NCI-H446 (cell line): Measurements from ENCODE around the gene SLC22A23.

Source experiments
- DNase-seq, 2 experiments: peaks; one replicate each; lab custom pipeline; 2025; lab: John Stamatoyannopoulos, UW

The SLC22A23 gene

GRCh38 chr6:3405182-3405518, 51.7 kb downstream of the SLC22A23 start:
- DNase-seq, result no peak

GRCh38 chr6:3403238-3404173, 53.3 kb downstream of the SLC22A23 start:
- no peak for DNase-seq

- DNase-seq, result no peak
These were observed 54.3 kb downstream of the SLC22A23 start for GRCh38 chr6:3402310-3403237.

- no peak for DNase-seq
These were observed 56.7 kb downstream of the SLC22A23 start for GRCh38 chr6:3400162-3400561.

- DNase-seq, result no peak
These were observed 57.8 kb downstream of the SLC22A23 start for GRCh38 chr6:3398755-3399696.

GRCh38 chr6:3398165-3398562, 58.7 kb downstream of the SLC22A23 start:
- no peak for DNase-seq

GRCh38 chr6:3397229-3398164, 59.4 kb downstream of the SLC22A23 start:
- no peak for DNase-seq

- no peak for DNase-seq
These were observed 60.2 kb downstream of the SLC22A23 start for GRCh38 chr6:3396503-3397180.

GRCh38 chr6:3394671-3395070, 62.2 kb downstream of the SLC22A23 start:
- DNase-seq, result no peak

GRCh38 chr6:3393836-3394202, 63.0 kb downstream of the SLC22A23 start:
- no peak for DNase-seq

- no peak for DNase-seq
These were observed 63.7 kb downstream of the SLC22A23 start for GRCh38 chr6:3392930-3393835.

GRCh38 chr6:3391902-3392458, 64.9 kb downstream of the SLC22A23 start:
- no peak for DNase-seq

GRCh38 chr6:3390698-3391097, 66.2 kb downstream of the SLC22A23 start:
- DNase-seq, result no peak

- peak; percentile 7 to 42 for DNase-seq
These were observed 67.3 kb downstream of the SLC22A23 start for GRCh38 chr6:3389390-3390167.

- DNase-seq, result no peak
These were observed 68.1 kb downstream of the SLC22A23 start for GRCh38 chr6:3388786-3389185.

GRCh38 chr6:3386374-3386857, 70.4 kb downstream of the SLC22A23 start:
- DNase-seq, result no peak

GRCh38 chr6:3385660-3386151, 71.1 kb downstream of the SLC22A23 start:
- DNase-seq, result no peak
